Thoracic aorta (tissue), 2 donors: ENCODE measurements around the gene BCAS1. TPM values are rescaled to one million over a fixed set of nuclear protein-coding genes. Genes with fewer than 3 reads are reported as not detected.

ENCODE experiments used
- ATAC-seq: fragments of 150-250 bp; one replicate; pipeline ENCODE4 v1.8.0; 2017; ENCODE audit warnings: low read depth; ENCODE audit not compliant: insufficient number of reproducible peaks, low FRiP score
- DNase-seq: peaks from one replicate; pipeline ENCODE4 v3.0.0-alpha.2; 2020; ENCODE audit warnings: low spot score
- H3K27ac ChIP-seq, 2 donors: fragments of 200-600 bp; sonication (generic); 1 replicate in 1 of 2; 2 replicates in 1 of 2; pipeline ENCODE4 v1.5.1; 2016; ENCODE audit warnings: mild to moderate bottlenecking in 2 of 2, moderate library complexity in 2 of 2
- H3K27me3 ChIP-seq: fragments of 200-600 bp; sonication (generic); replicated peaks from 2 replicates; pipeline ENCODE4 v1.6.0; 2016; ENCODE audit warnings: mild to moderate bottlenecking; ENCODE audit not compliant: insufficient read depth
- H3K36me3 ChIP-seq: fragments of 200-600 bp; sonication (generic); one replicate; pipeline ENCODE4 v1.5.1; 2016
- H3K4me1 ChIP-seq, 2 donors: fragments of 200-600 bp; sonication (generic); 1 replicate in 1 of 2; 2 replicates in 1 of 2; pipeline versions ENCODE4 v1.5.1 to v1.6.0; 2016; ENCODE audit warnings: low read depth in 2 of 2, mild to moderate bottlenecking in 1 of 2; ENCODE audit not compliant: control insufficient read depth in 1 of 2
- H3K4me3 ChIP-seq: fragments of 200-600 bp; sonication (generic); 2 replicates; pipeline ENCODE4 v1.5.1; 2016; ENCODE audit warnings: mild to moderate bottlenecking
- H3K9me3 ChIP-seq: fragments of 200-600 bp; sonication (generic); 2 replicates; pipeline ENCODE4 v1.5.1; 2016
- CTCF ChIP-seq: fragments of 200-600 bp; sonication (generic); IDR thresholded peaks from one replicate; pipeline ENCODE4 v1.5.1; 2019; ENCODE audit warnings: antibody characterized with exemption
- total RNA-seq, 2 donors: library from RNA; depleted of rRNA; stranded (reverse); fragments of >200 nt; gene quantifications; one replicate each; pipeline versions ENCODE4 v1.1.0 to v1.2.3, GENCODE V29; 2016

BCAS1 gene
- total RNA-seq, 2 donors from 2014 or later = under 0.01 to 3.6 TPM

DNA sequence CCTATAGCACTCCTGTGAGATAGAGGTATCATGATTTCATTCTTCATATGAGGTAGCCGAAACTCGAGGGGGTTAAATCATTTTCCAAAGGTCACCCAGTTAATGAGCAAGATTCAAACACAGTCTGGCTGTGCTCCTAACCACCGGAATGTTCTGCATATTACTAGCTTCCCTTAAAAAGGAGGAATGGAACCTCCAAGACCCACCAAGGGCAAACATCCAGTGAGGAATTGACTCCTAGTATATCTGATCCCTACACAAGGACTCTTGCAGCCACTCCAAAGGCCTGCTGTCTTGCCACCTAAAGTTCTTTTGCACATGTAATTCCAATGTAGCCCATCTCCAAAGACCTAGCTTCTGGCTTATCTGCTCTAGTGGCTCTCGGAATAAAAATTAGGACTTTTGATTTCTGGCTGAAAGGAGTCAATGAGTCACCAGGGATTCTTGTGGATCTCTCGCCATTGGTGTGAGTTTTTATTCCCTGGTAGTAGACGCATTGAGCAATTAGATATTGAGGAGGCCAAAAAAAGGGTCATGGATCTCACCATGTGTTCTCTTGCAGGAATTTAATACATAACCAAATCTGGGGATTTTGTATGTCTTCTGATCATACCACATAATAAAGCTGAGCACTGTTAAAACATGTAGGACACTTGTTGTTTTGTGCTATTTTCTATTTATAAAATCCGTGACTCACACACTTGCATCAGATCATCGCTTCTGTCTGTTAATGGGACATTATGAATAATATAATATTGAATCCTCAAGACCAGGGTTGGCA lies 9.1 kb downstream of the BCAS1 start:
- no peak overlapping the region for H3K27ac ChIP-seq
- H3K4me1 ChIP-seq = no peaks in the 10 kb centered on the region
- H3K4me3 ChIP-seq = no peak overlapping the region
- H3K9me3 ChIP-seq = no peaks in the 10 kb centered on the region
- no peaks in the 10 kb centered on the region for H3K27me3 ChIP-seq
- ATAC-seq (no peak), DNase-seq (no peak)
- no peaks in the 10 kb centered on the region for H3K36me3 ChIP-seq
- TF ChIP-seq CTCF = no peak

GRCh38 chr20:54059691-54060364 lies 10.6 kb downstream of the BCAS1 start:
- ATAC-seq (no peak), DNase-seq (no peak)
- Histone ChIP-seq H3K4me1 (no peaks in the 10 kb centered on the region), H3K27ac (no peak overlapping the region), H3K27me3 (no peaks in the 10 kb centered on the region), H3K4me3 (no peak overlapping the region), H3K9me3 (no peaks in the 10 kb centered on the region), H3K36me3 (no peaks in the 10 kb centered on the region)
- no peak for TF ChIP-seq CTCF

DNA sequence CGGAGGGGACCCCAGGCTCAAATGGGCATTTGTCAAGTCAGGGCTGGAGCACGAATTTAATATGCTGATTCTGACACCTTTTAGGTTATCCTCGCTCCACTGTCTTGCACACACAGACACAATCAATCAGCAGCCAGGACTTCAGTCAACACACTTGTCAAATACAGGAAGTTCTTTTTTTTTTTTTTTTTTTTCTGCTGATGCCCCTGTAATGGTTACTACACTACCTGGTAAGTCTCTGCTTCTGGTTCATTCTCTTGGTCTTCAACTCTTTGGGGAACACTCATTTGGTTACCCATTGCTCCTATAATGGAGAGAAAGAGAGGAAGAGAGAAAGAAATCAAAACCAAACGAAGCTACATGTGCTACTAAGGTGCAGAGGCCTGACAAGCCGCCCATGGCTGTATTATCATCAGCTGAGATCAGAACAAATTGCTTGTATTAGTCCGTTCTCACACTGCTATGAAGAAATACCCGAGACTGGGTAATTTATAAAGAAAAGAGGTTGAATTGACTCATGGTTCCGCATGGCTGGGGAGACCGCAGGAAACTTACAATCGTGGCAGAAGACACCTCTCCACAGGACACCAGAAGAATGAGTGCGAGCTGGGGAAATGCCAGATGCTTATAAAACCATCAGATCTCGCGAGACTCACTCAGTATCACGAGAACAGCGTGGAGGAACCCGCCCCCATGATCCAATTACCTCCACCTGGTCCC lies 11.8 kb downstream of the BCAS1 start:
- Histone ChIP-seq H3K27ac (no peak overlapping the region), H3K9me3 (no peaks in the 10 kb centered on the region), H3K4me1 (no peaks in the 10 kb centered on the region), H3K27me3 (no peaks in the 10 kb centered on the region), H3K4me3 (no peak overlapping the region), H3K36me3 (no peaks in the 10 kb centered on the region)
- no peak for TF ChIP-seq CTCF
- ATAC-seq (no peak), DNase-seq (no peak)

DNA sequence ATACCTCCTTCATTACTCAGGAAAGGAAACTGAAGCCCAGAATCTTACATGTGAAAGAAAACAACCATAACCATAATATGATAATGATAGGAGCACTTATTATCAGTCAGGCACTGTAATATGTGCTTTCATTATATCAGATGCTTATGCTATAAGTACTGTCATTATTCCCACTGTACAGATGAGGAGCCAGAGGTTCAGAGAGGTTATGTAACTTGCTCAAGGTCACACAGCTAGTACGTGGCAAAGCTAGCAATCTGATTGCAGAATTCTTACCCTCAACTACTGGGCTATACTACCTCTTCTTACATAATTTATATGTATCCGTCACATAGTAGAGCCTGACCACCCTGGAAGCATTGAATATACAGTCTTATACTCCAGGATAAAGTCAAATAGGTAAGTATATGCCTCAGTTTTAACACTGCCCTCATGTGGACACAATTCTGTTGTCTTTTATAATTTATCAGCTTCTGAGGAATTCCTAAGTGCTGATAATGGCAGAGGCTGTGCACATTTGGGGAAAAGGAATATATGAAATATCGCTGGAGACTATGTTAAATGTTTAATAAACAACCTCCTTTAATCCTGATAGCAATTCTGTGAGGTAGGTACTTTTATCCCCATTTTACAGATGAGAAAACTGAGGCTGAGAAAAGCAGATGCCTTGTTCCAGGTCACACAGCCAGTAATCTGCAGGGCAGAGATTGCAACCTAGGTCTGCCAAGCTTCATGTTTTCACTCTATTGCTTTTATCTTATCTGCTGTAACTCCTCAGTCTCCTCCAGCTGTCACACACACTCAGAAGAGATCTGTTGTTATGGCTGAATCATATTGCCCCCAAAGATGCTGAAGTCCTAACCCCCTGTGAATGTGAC lies 13.4 kb downstream of the BCAS1 start:
- ATAC-seq (no peak), DNase-seq (no peak)
- H3K9me3 ChIP-seq = no peaks in the 10 kb centered on the region
- TF ChIP-seq CTCF = no peak
- no peaks in the 10 kb centered on the region for H3K4me1 ChIP-seq
- no peaks in the 10 kb centered on the region for H3K36me3 ChIP-seq
- no peak overlapping the region for H3K4me3 ChIP-seq
- H3K27me3 ChIP-seq = no peaks in the 10 kb centered on the region
- no peak overlapping the region for H3K27ac ChIP-seq
